GM19463 (cell line): ENCODE results near the gene CARNS1.
A peak's percentile ranks its signal among the peaks of the same experiment; 100 is the strongest.
"Not testable (repeated sequence)": the region's sequence is repeated elsewhere in the genome, so short reads cannot be mapped to it uniquely, and the experiment has no call there.

Source experiments
- ATAC-seq: cut with Tn5 transposase; IDR thresholded peaks from one replicate; pipeline ENCODE4 v1.9.1; 2021; ENCODE audit warnings: mild to moderate bottlenecking, moderate library complexity; ENCODE audit not compliant: unreplicated experiment

The CARNS1 gene

GRCh38 chr11:67464411-67465188 lies 49.1 kb downstream of the CARNS1 start:
- ATAC-seq = peak; percentile 54

GRCh38 chr11:67465189-67465510 lies 49.7 kb downstream of the CARNS1 start:
- ATAC-seq = no peak

DNA sequence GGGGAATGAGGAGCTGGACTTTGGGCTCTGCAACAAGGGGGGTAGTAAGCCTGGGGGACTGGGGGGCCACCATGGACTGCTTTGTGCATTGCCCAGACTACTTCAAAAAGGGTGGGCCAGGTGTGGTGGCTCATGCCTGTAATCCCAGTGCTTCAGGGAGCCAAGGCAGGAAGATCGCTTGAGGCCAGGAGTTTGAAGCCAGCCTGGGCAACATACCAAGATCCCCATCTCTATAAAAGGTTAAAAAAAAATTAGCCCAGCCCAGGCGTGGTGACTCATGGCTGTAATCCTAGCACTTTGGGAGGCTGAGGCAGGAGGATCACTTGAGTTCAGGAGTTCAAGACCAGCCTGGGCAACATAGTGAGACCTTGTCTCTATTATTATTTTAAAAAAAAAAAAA lies 50.1 kb downstream of the CARNS1 start:
- not testable (repeated sequence) for ATAC-seq

DNA sequence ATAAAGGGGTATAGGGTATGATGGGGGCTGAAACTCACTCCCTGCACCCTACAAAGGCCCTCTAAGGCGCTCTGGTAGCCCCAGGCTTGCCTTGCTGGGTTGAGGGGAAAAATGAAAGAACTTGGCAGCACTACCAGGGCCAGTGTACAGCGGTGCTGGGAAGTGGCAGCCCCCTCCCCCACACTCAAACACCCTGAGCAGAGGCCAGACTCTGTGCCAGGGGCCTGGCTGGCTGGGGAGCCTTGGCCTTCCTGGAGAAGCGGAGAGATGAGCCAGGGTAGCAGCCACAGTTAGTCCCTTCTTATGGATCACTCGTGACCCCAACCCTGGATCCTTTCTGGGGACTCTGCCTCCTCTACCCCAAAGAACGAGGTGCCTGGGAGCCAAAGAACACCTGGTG lies 50.9 kb downstream of the CARNS1 start:
- ATAC-seq = no peak

- ATAC-seq = no peak
Observed at GRCh38 chr11:67466962-67467771, 51.7 kb downstream of the CARNS1 start.

GRCh38 chr11:67468056-67468455 lies 52.6 kb downstream of the CARNS1 start:
- ATAC-seq = no peak

DNA sequence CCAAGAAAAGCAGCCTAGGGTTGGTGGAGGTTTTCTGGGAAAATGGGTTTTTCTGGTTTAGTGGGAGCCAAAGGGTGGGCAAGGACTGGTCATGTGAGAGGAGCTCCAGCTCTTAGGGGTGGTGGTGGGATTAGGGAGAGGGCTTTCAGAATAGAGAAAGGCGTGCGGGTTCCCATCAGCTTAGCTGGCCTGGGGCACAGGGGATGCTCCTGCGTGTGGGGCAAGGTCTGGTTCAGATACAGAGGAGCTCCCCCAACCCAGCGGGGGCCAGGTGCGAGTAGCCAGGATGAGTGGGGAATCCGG lies 52.9 kb downstream of the CARNS1 start:
- no peak for ATAC-seq

DNA sequence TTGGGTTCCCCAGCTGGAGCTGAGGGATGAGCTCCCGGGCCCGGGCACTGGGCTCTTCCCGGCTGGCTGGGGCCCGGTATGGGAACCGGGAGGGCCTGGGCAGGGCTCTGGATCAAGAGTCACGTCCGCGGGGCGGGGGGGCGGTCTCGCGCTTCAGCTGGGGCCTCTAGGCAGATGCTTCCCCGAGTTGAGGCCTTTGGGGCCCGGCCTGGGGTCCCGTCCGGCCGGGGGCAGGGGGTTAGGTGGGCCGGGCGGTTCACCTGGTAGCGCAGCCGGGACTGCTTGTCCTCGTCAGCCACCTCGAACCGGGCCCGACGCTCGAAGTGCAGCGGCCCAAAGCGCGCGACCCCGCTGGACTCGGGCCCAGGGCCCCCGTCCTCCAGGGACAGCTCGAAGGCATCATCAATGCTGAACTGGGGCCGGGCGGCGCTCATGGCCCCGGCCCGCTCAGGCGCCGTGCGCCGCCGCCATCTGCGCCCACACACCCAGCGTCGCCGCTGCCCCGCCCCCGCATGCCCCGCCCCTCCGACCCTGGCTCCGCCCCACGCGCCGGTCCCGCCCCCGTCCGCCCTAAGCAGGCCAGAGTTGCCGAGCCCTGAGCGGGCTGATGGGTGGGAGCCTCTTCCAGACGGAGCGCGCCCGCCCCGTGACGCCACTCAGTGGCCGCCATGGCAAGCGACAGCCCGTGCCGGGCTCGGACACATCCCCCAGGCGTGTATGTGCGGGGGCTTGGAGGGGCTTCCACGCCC lies 53.5 kb downstream of the CARNS1 start, which contains the start of gene TMEM134:
Gene TMEM134 (minus strand): TSS at position 493 of the 749 bp plus-strand sequence. CDS start 59 bp downstream, at position 434.
- peak; percentile 63 for ATAC-seq

DNA sequence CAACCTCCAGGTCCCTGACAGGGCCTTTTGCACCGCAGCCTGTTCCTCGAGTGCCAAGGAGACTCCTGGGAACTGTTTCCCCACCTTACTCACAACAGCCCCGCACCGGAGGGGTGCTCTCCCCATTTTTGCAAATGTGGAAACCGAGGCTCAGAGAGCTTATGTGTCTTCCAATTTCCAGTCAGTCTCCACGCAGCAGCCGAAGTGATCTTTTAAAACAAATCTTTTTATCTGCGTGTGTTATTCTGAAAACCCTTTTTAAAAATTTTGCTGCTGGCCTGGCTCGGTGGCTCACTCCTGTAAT lies 54.0 kb downstream of the CARNS1 start:
- ATAC-seq = no peak

DNA sequence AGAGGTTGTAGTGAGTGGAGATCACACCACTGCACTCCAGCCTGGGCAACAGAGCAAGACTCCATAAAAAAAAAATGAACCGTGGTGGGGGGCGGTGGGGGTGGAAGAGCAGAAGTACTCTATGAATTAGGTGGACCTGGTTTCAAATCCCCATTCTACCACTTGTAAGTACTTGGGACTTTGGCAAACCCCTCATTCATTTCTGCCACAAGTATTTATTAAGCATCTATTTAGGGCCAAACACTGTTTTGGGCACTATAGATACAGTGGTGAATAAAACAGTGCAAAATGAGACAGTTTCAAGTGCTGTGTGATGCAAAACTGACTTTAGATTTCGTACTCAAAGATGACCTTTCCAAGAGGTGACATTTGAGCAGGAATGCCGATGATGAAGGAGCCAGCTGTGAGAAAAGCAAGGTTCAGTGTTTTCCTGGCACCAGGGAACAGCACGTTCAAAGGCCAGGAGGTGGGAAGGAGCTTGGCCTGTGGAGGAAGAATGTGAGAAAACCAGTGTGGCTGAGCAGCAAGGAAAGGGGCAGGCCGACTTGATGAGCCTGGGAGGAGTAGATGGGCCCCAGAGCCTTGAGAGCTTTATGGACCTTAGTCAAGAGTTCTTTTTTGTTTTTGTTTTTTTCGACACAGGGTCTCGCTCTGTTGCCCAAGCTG lies 55.0 kb downstream of the CARNS1 start:
- ATAC-seq = no peak

DNA sequence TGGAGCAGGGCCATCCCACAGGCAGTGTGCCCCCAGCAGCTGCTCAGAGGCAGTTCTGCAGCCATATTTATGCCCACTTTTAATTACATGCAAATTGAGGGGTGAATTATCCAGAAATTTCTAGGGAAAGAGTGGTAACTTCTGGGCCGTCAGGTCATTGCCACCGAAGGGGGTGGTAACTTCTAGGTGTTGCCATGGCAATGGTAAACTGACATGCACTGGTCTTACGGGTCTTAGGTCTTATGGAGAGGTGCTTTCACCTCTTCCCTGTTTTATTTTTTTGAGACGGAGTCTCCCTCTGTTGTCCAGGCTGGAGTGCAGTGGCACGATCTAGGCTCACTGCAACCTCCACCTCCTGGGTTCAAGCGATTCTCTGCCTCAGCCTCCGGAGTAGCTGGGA lies 57.4 kb downstream of the CARNS1 start:
- ATAC-seq = no peak
